GM12892 (cell line): ENCODE measurements around the gene FLCN.

Experiments used
- DNase-seq: peaks from one replicate; pipeline ENCODE4 v3.0.0; 2011; ENCODE audit not compliant: insufficient read length
- FAIRE-seq: peaks from 2 replicates; lab custom pipeline; 2011; peaks lifted over from hg19 to GRCh38; lab: Jason Lieb, UNC
- POLR2A ChIP-seq: IDR thresholded peaks from 2 replicates; pipeline ENCODE4 v1.6.1; 2011; ENCODE audit warnings: low read depth, low read length, control low read depth
- POLR2AphosphoS5 ChIP-seq: IDR thresholded peaks from 2 replicates; pipeline ENCODE4 v1.6.1; 2011; ENCODE audit warnings: low read depth, low read length, control low read depth
- TAF1 ChIP-seq: IDR thresholded peaks from 2 replicates; pipeline ENCODE4 v1.6.1; 2011; ENCODE audit warnings: low read depth, mild to moderate bottlenecking, control low read depth, low read length, borderline replicate concordance

The FLCN gene

GRCh38 chr17:17217995-17218394, 19.0 kb downstream of the FLCN start:
- DNase-seq (no peak), FAIRE-seq (no peak)
- TF ChIP-seq TAF1 (no peak), POLR2A (no peak), POLR2AphosphoS5 (no peak)

GRCh38 chr17:17216776-17217175, 20.2 kb downstream of the FLCN start:
- FAIRE-seq (no peak), DNase-seq (no peak)
- no peak for TF ChIP-seq POLR2A

- FAIRE-seq = no peak
- no peak for DNase-seq
- TF ChIP-seq POLR2AphosphoS5 (no peak), POLR2A (no peak), TAF1 (no peak)
Measured at GRCh38 chr17:17216236-17216635, 20.7 kb downstream of the FLCN start.

- no peak for FAIRE-seq
- TF ChIP-seq TAF1 (no peak), POLR2A (no peak)
Measured at GRCh38 chr17:17215575-17215974, 21.4 kb downstream of the FLCN start.

GRCh38 chr17:17214646-17215436, 22.1 kb downstream of the FLCN start:
- DNase-seq (no peak), FAIRE-seq (no peak)
- no peak for TF ChIP-seq POLR2A
- TF ChIP-seq POLR2AphosphoS5 = no peak
- no peak for TF ChIP-seq TAF1

More at GRCh38 chr17:17215575-17215974, 21.4 kb downstream of the FLCN start:
- DNase-seq = no peak

- TF ChIP-seq POLR2A (no peak), POLR2AphosphoS5 (no peak), TAF1 (no peak)
- DNase-seq = no peak
- no peak for FAIRE-seq
Measured at GRCh38 chr17:17213775-17214174, 23.2 kb downstream of the FLCN start.

- no peak for DNase-seq
- TF ChIP-seq POLR2A (no peak), TAF1 (no peak)
Measured at GRCh38 chr17:17207998-17208397, 29.0 kb downstream of the FLCN start.

GRCh38 chr17:17206913-17207335, 30.0 kb downstream of the FLCN start:
- FAIRE-seq (no peak), DNase-seq (no peak)
- no peak for TF ChIP-seq POLR2AphosphoS5
- TF ChIP-seq POLR2A = no peak
- no peak for TF ChIP-seq TAF1

More at GRCh38 chr17:17207998-17208397, 29.0 kb downstream of the FLCN start:
- no peak for FAIRE-seq

GRCh38 chr17:17206124-17206912, 30.6 kb downstream of the FLCN start, which contains the start of gene PLD6:
PLD6 (minus strand) TSS chr17:17206333; CDS start chr17:17206286, 47 bp downstream.
- TF ChIP-seq POLR2AphosphoS5 = 0 out of 2 replicates have a peak, but pooled peaks have one; percentile 50
- TF ChIP-seq POLR2A = peak; percentile 73; the same call in 1 of the 2 replicates
- peak; percentile 43; the same call in 1 of the 2 replicates for TF ChIP-seq TAF1
- DNase-seq (peak; percentile 91), FAIRE-seq (peak; percentile 100)

- TF ChIP-seq POLR2AphosphoS5 (peak; percentile 1), POLR2A (no peak)
- DNase-seq (peak; percentile 87), FAIRE-seq (peak; percentile 80)
Measured at GRCh38 chr17:17205368-17206123, 31.4 kb downstream of the FLCN start.

GRCh38 chr17:17204635-17205231, 32.2 kb downstream of the FLCN start:
- DNase-seq (no peak), FAIRE-seq (peak; percentile 33)
- TF ChIP-seq POLR2AphosphoS5 (no peak), TAF1 (no peak), POLR2A (no peak)
